ENCODE measurements around the gene GLS. TPM values are rescaled to one million over a fixed set of nuclear protein-coding genes. Genes with fewer than 3 reads are reported as not detected.
"Not testable (repeated sequence)": the region's sequence is repeated elsewhere in the genome, so short reads cannot be mapped to it uniquely, and the experiment has no call there.

The GLS gene
- polyA plus RNA-seq, 1 donor: 370 TPM

DNA sequence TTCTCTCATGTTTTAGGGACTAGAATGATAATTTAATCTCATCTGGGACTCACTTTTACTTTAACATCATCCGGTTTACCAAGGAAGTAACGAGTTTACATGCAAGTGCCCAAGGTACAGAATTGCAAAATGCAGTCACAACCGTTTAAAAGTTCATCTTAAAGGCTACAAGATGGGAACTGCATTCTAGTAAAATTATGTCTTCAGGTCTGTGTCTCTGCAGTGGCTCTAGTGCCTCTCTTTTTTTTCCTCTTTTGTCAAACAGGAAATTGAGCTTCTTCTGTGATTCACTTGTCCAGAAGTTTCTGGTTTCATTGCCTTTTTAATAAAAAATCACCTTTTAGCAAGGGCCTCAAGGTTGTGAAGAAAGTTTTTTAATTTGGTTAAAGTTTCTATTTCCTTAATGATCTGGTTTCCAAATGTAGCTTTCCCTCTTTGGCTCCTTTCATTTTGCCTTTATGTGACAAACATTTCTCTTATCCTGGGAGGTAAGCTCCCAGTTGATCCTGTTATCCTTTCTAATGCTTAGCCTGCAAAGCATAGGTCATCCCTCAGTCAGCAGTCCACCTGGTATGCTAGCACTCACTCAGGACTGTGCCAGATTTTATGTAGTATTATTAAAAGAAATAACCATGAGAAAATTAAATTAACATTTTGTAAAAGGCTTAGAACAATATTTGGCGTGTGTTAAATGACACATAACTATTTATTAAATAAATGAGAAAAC is 2.4 kb downstream of the GLS start:
- DNase-seq: no peak

GRCh38 chr2:190885844-190886243 is 5.2 kb downstream of the GLS start:
- DNase-seq: not testable (repeated sequence)

DNA sequence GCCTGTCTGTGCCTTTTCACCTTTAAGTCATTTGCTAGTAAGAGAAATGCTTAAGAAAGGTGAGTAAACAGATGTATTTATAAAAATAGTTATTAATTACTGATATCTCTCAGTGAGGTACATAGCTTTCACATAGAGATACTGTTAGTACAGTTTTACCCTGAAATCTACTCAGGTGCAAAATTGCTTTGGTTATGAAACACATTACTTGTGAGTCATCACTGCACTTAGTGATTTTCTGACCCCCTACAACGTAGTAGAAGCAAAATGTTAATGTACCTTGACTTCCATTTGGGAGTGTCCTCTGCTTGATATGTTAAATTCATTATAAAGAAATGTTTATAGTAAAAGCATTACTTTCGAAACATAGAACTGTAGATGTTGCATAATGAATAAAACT is 6.5 kb downstream of the GLS start:
- DNase-seq: no peak

- no peak for DNase-seq
These were observed 7.8 kb downstream of the GLS start for GRCh38 chr2:190888449-190888848.

GRCh38 chr2:190889175-190889943 is 8.7 kb downstream of the GLS start:
- DNase-seq: no peak

- DNase-seq: no peak
These were observed 10.8 kb downstream of the GLS start for GRCh38 chr2:190891372-190891771.

DNA sequence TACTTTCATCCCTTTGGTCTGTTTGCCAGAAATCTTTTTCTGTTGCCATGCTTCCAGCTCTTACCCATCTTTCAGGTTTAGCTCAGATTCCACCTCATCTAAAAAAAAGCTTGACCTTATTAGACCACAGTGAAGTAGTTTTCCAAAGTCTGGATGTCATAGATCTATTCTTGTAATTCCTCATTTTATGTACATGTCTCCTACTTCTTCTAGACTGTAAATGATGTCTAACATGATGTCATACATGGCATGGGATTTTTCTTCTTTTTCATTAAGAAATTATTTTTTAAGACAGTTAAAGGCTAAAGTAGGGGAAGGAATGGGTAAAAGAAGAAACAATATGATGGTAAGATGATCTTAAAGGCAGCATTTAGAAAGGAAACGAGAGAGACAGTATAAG is 11.3 kb downstream of the GLS start:
- DNase-seq: no peak

DNA sequence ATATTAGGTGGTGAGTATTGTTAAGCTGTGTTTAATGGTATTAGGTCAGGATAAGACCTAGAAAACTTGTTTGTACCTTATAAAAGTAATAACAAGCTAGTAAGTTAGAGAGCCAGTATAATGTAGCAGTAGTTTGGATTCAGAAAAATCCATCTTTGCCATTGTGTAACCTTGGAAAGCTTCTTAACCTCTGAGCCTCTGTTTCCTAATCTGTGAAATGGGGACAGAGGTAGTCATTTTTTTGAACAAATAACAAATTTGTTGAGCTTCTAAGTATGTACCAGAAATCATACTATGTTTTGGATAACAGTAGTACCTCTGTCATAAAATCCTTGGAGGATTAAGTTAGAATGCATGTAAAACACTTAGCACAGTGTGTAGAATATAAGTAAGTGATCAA is 12.5 kb downstream of the GLS start:
- no peak for DNase-seq

GRCh38 chr2:190896477-190896876 is 15.9 kb downstream of the GLS start:
- no peak for DNase-seq

DNA sequence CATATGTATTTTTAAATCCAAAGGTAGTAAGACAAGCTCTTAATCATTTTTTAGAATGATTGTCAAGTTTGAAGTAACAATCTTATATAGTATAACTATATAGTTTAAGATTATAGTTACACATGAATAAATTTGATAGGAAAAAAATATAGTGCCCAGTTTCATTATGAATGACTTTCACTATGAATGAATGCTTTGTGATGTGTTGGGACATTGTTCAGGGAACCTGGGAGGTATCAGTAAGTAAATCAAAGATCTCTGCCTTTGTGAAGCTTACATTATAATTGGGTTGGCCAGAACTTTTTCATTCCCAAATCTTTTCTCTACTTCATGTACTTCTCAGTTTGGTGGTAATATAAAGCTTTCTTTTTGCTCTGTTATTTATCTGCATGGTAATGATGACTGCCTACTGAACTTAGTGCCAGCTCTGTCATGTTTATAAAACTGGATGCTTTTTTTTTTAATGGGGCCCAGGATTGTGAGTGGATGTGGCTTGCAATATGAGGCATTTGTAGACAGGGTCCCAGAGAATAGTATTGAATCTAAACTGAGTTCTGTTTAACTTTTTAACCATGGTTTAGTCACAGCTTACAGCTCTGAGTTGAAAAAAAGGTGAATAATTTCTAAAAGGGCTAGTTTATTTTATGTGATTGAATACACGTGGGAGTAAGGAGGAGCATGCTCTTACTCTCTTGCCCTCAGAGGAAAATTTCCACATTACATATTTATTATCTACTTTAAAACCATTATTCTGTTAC is 23.3 kb downstream of the GLS start:
- DNase-seq: no peak

DNA sequence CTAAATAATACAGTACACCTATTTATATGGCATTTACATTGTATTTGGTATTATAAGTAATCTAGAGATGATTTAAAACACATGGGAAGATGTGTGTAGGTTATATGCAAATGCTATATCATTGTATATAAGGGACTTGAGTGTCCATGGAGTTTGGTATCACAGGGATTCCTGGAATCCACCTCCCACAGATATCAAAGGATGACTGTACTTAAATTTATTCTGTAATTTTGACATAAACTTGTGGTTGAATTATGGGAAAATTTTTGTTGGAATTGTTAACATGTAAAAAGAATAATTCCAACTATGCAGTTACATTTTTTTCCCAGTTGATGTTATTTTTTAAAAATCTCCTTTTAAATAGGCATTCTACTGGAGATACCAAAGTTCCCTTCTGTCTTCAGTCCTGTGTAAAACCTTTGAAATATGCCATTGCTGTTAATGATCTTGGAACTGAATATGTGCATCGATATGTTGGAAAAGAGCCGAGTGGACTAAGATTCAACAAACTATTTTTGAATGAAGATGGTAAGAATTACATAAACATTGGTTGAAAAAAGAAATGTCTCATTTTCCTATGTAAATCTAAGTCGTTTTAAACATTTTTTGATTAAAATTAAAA is 24.1 kb downstream of the GLS start:
- DNase-seq: no peak

DNA sequence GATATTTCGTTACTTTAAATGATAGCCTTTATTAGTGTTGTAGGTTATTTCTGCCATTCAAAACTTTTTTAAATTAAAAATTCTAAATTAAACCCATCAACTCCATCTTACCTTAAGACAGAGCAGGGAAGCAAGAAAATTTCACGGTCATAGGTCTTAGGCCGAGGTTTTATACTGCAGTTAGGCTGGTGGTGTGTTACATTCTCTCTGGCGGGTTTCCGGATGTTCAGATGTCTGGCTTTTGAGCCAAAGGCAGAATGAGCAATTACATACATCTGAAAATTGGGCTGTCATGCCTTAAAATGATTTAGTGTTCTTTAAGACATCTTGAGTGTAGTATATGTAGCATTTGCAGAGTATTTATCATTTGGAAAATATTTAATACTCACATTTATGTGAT is 27.9 kb downstream of the GLS start:
- DNase-seq: no peak

GRCh38 chr2:190909680-190910079 is 29.1 kb downstream of the GLS start:
- no peak for DNase-seq

DNA sequence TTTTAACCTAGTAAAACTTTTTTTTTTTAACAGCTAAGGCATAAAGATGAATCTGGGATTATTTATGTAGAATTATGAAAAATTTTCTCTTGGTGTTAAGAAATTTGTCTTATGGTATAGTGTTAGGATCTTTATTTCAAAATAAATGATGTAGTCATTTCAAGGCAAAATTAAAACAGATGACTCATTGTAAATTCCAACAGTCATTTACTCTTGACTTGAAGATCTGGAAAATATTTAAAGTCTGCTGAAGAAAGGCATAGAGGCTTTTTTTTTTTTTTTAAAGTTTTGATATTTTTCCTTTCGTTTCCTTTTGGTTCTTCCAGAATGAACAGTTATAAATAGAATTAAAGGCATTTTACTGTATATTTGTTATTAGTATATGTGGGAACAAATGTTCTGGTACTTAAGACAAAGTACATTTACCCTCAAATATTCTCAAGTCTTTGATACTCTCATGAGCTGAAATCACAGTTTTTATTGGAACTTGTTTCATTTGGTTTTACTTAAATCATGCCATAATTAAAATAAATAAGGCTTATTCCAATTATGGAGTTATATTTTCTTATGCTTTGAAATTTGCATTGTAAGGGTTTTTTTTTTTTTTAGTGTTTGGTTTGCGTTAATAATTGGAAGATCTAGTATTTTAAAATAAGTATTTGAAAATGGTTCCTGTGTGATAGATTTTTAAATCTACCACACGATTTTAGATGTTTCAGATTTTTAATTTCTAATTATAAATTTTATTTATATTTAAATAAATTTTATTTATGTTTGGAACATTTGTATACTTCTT is 29.9 kb downstream of the GLS start:
- DNase-seq: no peak

DNA sequence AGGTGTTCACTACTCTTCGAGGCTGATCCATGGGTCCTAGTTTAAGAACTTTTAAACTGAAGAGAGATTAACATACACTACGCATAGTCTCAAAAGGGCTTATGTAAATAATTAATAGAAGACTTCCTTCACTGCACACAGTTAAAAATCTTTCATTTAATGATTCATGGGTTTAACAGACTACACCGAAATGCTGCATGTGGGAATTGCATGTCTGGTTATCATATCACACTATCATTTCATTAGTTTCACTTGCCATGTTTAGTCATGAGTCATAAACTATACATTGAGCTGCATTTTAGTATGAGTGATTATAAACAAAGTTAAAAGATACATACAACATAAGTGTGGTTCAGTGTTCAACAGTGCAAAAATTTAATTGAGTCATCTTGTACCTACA is 31.2 kb downstream of the GLS start:
- peak; percentile 33 for DNase-seq

DNA sequence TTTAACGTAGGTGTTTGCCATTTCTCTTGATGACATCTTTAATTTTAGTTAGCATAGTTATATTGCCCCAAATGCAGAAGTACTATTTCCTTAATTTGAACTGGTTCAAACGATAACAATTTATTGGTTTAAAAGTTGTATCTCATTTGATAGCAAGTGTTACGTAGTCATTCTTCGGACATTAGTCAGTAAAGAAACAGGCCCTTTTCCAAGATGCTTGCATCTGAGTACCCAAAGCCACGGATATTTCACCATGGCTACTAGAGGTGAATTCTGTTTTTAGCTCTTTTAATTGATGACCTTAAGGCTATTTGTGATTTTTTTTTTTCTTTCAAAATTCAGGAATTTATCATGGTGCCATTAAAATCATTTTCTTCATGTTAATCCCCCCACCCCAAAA is 32.1 kb downstream of the GLS start:
- no peak for DNase-seq

DNA sequence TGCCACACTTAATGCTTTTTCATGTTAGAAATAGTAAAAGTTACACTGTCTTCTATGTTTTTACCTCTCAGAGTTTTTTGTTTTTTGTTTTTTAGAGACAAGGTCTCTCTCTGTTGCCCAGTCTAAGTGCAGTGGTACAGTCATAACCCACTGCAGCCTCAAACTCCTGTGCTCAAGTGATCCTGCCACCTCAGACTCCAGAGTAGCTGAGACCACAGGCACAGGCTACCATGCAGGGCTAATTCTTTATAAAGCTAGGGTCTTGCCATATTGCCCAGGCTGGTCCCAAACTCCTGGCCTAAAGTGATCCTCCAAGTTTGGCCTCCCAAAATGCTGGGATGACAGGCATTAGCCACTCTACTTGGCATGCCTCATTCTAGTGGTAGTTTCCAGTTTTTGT is 33.1 kb downstream of the GLS start:
- no peak for DNase-seq

DNA sequence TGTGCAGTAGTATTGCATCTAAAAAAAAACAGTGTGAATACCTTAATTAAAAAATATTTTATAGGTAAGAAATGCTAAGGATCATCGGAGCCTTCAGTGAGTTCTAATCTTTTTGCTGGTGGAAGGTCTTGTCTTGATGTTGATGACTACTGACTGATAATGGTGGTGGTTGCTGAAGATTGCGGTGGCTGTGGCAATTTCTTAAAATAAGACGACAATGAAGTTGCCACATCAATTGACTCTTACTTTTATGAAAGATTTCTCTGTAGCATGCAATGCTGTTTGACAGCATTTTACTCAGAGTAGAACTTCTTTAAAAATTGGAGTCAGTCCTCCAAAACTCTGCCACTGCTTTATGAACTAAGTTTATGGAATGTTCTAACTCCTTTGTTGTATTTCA is 36.2 kb downstream of the GLS start:
- DNase-seq: no peak

GRCh38 chr2:190920085-190920484 is 39.5 kb downstream of the GLS start:
- no peak for DNase-seq

GRCh38 chr2:190922376-190922775 is 41.8 kb downstream of the GLS start:
- no peak for DNase-seq

DNA sequence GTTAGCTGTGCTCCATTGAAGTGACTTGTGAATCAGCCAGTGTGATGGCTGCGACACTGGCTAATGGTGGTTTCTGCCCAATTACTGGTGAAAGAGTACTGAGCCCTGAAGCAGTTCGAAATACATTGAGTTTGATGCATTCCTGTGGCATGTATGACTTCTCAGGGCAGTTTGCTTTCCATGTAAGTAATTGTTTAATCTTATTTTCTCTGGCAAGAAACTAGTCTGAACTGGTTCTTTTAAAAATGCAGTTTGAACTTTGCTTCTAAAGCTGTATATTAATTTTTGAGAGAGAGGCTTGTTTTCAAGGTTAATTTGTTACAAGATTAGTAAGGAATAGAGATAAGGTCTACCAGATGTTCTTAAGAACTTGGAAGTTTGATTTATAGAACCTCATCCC is 46.7 kb downstream of the GLS start:
- no peak for DNase-seq

DNA sequence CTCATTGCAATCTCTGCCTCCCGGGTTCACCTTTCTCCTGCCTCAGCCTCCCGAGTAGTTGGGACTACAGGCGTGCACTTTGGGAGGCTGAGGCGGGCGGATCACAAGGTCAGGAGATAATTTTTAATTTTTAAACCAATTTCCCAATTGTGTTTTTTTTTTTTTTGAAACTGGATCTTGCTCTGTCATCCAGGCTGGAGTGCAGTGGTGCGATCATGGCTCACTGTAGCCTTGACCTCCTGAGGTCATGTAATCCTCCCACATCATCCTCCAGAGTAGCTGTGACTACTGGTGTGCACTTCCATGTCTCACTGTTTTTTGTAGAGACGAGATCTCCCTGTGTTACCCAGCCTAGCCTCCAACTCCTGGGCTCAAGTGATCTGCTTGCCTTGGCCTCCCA is 49.3 kb downstream of the GLS start:
- no peak for DNase-seq
